Suprapubic skin (tissue), 4 donors: ENCODE measurements around the gene ESPNL. TPM values are rescaled to one million over a fixed set of nuclear protein-coding genes. Genes with fewer than 3 reads are reported as not detected.

ENCODE experiments used
- DNase-seq, 2 donors: peaks; one replicate each; pipeline ENCODE4 v3.0.0-alpha.2; 2019; ENCODE audit warnings: low spot score in 2 of 2
- H3K27ac ChIP-seq: fragments of 200-600 bp; sonication (generic); one replicate; pipeline ENCODE4 v1.5.1; 2019
- H3K27me3 ChIP-seq: fragments of 200-600 bp; sonication (generic); one replicate; pipeline ENCODE4 v1.5.1; 2019
- H3K36me3 ChIP-seq: fragments of 200-600 bp; sonication (generic); one replicate; pipeline ENCODE4 v1.5.1; 2019
- H3K4me1 ChIP-seq: fragments of 200-600 bp; sonication (generic); one replicate; pipeline ENCODE4 v1.5.1; 2019
- H3K4me3 ChIP-seq: fragments of 200-600 bp; sonication (generic); one replicate; pipeline ENCODE4 v1.5.1; 2019; ENCODE audit warnings: mild to moderate bottlenecking
- H3K9me3 ChIP-seq: fragments of 200-600 bp; sonication (generic); one replicate; pipeline ENCODE4 v1.5.1; 2019
- EP300 ChIP-seq: sonication (generic); formaldehyde crosslinking; IDR thresholded peaks from one replicate; pipeline ENCODE4 v1.6.1; 2017; ENCODE audit warnings: antibody characterized with exemption
- POLR2A ChIP-seq, 2 donors: fragments of 450-650 bp; IDR thresholded peaks; one replicate each; pipeline ENCODE4 v1.6.1; 2017; ENCODE audit warnings: antibody characterized with exemption in 2 of 2, mild to moderate bottlenecking in 2 of 2, moderate library complexity in 2 of 2
- POLR2AphosphoS5 ChIP-seq, 3 donors: sonication (generic); formaldehyde crosslinking; IDR thresholded peaks; one replicate each; pipeline ENCODE4 v1.6.1; 2017; ENCODE audit warnings: antibody characterized with exemption in 3 of 3
- WGBS: methylation state at CpG from one replicate; pipeline ENCODE4 v1.1.5; 2018; 5-methylcytosine and 5-hydroxymethylcytosine counted together
- total RNA-seq, 4 donors: library from RNA; depleted of rRNA; stranded (reverse); fragments of >200 nt; gene quantifications; one replicate each; pipeline ENCODE4 v1.1.0, GENCODE V29; 2016
- TF ChIP-seq, protein P1 (sequence below), 2 donors: fragments of 200-600 bp in 1 of 2; fragments of 450-650 bp in 1 of 2; sonication (generic) in 1 of 2; IDR thresholded peaks; one replicate each; pipeline ENCODE4 v1.5.1; 2016 to 2019; ENCODE audit warnings: antibody characterized with exemption in 2 of 2, mild to moderate bottlenecking in 1 of 2, moderate library complexity in 1 of 2

ESPNL gene
- total RNA-seq, 4 donors from 2014 or later, result 0.25 to 0.56 TPM; not detected in 2

DNA sequence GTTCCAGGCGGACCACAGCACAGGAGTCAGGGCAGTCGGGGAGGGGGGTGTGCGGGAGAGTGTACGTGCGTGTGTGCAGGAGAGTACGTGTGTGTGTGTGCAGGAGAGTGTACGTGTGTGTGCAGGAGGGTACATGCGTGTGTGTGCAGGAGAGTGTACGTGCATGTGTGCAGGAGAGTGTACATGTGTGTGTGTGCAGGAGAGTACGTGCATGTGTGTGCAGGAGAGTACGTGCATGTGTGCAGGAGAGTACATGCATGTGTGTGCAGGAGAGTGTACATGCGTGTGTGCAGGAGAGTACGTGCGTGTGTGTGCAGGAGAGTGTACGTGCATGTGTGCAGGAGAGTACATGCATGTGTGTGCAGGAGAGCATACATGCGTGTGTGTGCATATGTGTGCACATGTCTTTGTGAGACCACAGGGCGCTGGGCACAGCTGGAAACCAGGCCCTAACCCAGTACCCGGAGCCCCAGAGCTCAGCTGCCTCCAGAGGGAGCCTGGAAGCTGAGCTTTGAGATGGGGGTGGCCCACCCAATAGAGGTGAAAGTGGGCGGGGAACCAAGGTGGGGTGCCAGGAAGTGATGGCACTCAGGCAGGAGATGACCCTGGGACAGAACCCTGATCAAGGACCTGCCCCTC, 24.5 kb downstream of the ESPNL start:
- WGBS, result 90% methylated on average over 19 of the region's 19 CpGs
- Histone ChIP-seq H3K4me1 (peaks cover 7% of the 10 kb centered on the region), H3K4me3 (no peak overlapping the region), H3K9me3 (no peaks in the 10 kb centered on the region), H3K36me3 (no peaks in the 10 kb centered on the region), H3K27me3 (peaks cover 31% of the 10 kb centered on the region), H3K27ac (no peak overlapping the region)
- no peak for DNase-seq
- TF ChIP-seq POLR2AphosphoS5 (IDR thresholded peaks at IDR 0.05) (no peak), EP300 (no peak), POLR2A (IDR thresholded peaks at IDR 0.05) (no peak)
- TF ChIP-seq, protein P1, sequence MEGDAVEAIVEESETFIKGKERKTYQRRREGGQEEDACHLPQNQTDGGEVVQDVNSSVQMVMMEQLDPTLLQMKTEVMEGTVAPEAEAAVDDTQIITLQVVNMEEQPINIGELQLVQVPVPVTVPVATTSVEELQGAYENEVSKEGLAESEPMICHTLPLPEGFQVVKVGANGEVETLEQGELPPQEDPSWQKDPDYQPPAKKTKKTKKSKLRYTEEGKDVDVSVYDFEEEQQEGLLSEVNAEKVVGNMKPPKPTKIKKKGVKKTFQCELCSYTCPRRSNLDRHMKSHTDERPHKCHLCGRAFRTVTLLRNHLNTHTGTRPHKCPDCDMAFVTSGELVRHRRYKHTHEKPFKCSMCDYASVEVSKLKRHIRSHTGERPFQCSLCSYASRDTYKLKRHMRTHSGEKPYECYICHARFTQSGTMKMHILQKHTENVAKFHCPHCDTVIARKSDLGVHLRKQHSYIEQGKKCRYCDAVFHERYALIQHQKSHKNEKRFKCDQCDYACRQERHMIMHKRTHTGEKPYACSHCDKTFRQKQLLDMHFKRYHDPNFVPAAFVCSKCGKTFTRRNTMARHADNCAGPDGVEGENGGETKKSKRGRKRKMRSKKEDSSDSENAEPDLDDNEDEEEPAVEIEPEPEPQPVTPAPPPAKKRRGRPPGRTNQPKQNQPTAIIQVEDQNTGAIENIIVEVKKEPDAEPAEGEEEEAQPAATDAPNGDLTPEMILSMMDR (IDR thresholded peaks at IDR 0.05), result no peak

DNA sequence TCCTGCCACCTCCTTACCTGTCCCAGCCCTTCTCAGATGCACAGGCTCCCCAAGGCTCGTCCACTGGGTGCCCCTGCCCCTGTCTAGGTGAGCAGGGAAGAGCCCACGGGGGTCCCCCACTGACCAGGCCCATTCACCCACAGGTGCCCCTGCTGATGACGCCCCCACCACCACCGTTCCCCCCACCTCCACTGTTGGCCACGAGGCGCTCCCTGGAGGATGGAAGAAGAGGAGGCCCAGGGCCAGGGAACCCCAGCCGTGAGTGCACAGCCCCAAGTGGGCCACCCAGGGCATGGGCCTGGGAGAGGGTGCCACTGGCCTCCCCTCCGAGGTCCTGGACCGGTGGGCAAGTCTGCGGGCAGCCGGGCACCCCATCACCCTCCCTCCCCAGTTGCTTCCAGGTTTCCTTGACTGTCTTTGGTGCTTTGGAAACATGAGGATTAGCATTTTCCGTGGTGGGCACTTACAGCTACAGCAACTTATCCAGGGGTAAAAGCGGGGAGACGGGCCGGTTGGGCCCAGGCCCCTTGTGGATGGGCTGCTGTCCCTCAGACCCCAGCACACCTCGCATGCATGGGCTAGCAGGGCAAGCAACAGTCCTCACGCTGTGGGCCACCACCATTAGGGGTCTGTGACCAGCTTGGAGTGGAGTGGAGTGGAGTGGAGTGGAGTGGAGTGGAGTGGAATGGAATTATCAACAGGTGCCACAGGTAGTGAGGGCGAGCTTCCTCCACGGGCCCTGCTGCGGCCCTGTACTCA, 25.2 kb downstream of the ESPNL start:
- Histone ChIP-seq H3K27ac (no peak overlapping the region), H3K9me3 (no peaks in the 10 kb centered on the region), H3K36me3 (no peaks in the 10 kb centered on the region), H3K4me1 (peaks cover 7% of the 10 kb centered on the region), H3K27me3 (peaks cover 25% of the 10 kb centered on the region), H3K4me3 (no peak overlapping the region)
- TF ChIP-seq, protein P1 (IDR thresholded peaks at IDR 0.05), result no peak
- TF ChIP-seq POLR2AphosphoS5 (IDR thresholded peaks at IDR 0.05), result no peak
- no peak for TF ChIP-seq EP300
- TF ChIP-seq POLR2A (IDR thresholded peaks at IDR 0.05), result no peak
- WGBS, result 91% methylated on average over 18 of the region's 20 CpGs
- DNase-seq, result no peak

DNA sequence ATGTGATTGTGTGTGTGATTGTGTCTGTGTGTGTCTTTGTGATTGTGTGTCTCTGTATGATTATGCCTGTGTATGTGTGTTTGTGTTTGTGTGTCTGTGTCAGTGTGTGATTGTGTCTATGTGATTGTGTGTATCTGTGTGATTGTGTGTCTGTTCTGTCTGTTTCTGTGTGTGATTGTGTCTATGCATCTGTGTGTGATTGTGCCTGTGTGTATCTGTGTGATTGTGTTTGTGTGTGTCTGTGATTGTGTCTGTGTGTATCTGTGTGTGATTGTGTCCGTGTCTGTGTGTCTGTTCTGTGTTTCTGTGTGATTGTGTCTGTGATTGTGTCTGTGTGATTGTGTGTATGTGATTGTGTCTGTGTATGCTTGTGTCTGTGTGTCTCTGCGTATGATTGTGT, 26.2 kb downstream of the ESPNL start:
- Histone ChIP-seq H3K4me3 (no peak overlapping the region), H3K4me1 (peaks cover 7% of the 10 kb centered on the region), H3K36me3 (no peaks in the 10 kb centered on the region), H3K27ac (no peak overlapping the region), H3K27me3 (peaks cover 15% of the 10 kb centered on the region), H3K9me3 (no peaks in the 10 kb centered on the region)
- TF ChIP-seq EP300, result no peak
- no peak for DNase-seq
- 100% methylated on average over 2 of the region's 2 CpGs for WGBS

DNA sequence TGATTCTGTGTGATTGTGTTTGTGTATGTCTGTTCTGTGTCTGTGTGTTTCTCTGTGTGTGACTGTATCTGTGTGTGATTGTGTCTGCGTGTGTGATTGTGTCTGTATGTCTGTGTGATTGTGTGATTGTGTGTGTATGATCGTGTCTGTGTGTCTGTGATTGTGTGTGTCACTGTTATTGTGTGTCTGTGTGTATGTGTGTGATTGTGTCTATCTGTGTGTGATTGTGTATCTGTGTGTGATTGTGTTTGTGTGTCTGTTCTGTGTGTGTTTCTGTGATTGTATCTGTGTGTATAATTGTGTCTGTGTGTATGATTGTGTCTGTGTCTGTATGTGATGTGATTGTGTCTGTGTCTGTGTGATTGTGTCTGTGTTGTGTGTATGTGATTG, 26.6 kb downstream of the ESPNL start:
- H3K9me3 ChIP-seq, result no peaks in the 10 kb centered on the region
- TF ChIP-seq POLR2A (IDR thresholded peaks at IDR 0.05) (no peak), EP300 (no peak)

DNA sequence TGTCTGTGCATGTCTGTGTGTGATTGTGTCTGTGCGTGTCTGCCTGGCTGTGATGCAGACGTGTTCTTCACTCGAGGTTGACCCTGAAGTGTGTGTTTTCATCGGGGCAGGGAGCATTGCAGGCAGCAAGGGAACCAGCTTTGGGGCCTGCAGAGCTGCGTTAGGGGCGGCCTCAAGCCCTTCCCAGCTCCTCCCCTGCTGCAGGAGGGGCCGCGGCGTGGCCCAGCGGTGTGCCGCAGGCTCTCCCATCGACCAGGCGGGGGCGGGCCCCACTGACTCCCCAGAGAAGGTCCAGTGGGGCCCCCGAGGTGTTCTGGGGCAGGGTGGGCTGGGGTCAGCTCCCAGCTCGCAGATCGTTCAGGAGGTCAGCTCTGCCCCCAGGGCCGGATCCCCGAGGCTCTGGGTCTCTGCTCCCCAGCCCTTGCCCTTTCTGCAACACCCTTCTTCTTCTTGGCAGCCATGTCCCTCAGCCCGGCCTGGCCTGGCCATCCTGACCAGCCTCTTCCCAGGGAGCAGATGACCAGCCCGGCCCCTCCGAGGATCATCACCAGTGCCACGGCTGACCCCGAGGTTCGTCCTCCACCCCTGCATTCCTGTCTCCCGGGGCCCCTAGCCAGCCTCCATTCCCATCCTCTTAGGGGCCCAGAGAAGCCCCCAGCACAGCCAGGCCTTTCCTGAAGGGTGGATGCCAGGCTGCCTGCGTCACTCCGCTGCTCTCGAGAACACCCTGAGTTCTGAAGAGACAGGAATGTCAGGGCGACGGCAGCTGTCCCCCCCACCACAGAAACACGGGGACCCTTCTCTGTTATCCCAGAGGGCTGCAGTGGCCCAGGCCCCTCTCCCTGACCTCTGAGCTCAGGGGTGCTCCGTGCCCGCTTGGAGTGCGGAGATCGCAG, 27.3 kb downstream of the ESPNL start:
- no peak for TF ChIP-seq POLR2A (IDR thresholded peaks at IDR 0.05)
- TF ChIP-seq, protein P1 (IDR thresholded peaks at IDR 0.05), result no peak
- TF ChIP-seq EP300, result no peak
- TF ChIP-seq POLR2AphosphoS5 (IDR thresholded peaks at IDR 0.05), result no peak
- peaks cover 12% of the 10 kb centered on the region for H3K27me3 ChIP-seq
- WGBS, result 52% methylated on average over 16 of the region's 36 CpGs
- no peaks in the 10 kb centered on the region for H3K36me3 ChIP-seq
- H3K4me3 ChIP-seq, result peak overlapping the region; percentile 18
- no peaks in the 10 kb centered on the region for H3K9me3 ChIP-seq
- no peak overlapping the region for H3K27ac ChIP-seq
- no peak for DNase-seq
- H3K4me1 ChIP-seq, result peaks cover 7% of the 10 kb centered on the region

More for the DNA sequence above, 26.6 kb downstream of the ESPNL start:
- H3K4me3 ChIP-seq, result no peak overlapping the region
- DNase-seq, result no peak
- H3K27ac ChIP-seq, result no peak overlapping the region
- WGBS, result 91% methylated on average over 2 of the region's 2 CpGs
- no peaks in the 10 kb centered on the region for H3K36me3 ChIP-seq
- H3K27me3 ChIP-seq, result peaks cover 12% of the 10 kb centered on the region
- H3K4me1 ChIP-seq, result peaks cover 7% of the 10 kb centered on the region

DNA sequence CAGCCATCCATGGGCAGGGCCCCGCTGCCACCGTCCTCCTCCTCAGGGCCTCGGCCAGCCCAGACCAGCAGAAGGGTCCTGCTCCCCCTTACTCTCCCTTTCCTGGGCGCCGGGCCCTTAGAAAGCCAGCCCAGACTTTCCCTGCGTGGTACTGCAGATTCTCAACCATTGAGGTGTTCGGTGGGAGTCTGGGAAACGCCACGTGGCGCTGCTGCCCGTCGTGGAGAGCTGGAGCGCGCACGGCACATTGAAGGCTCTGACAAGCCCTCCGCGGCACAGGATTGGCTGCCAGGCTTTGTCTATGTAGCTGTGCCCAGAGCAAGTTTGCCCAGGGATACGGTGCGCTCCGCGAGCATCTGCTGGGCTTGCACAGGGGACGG, 27.9 kb downstream of the ESPNL start:
- WGBS, result 73% methylated on average over 10 of the region's 22 CpGs
- Histone ChIP-seq H3K4me1 (peaks cover 7% of the 10 kb centered on the region), H3K9me3 (no peaks in the 10 kb centered on the region), H3K27me3 (peaks cover 10% of the 10 kb centered on the region), H3K4me3 (no peak overlapping the region), H3K36me3 (no peaks in the 10 kb centered on the region), H3K27ac (no peak overlapping the region)
- no peak for DNase-seq
- no peak for TF ChIP-seq POLR2A (IDR thresholded peaks at IDR 0.05)
- TF ChIP-seq EP300, result no peak
- TF ChIP-seq POLR2AphosphoS5 (IDR thresholded peaks at IDR 0.05), result no peak
- TF ChIP-seq, protein P1 (IDR thresholded peaks at IDR 0.05), result no peak
